H1 (cell line): ENCODE data around the gene GRK5. TPM values are rescaled to one million over a fixed set of nuclear protein-coding genes. Genes with fewer than 3 reads are reported as not detected.

ENCODE experiments used
- CTCF ChIA-PET: fragments of 300-600 bp; sonication (Branson Sonifier 250); formaldehyde crosslinking; loops from one replicate; lab custom pipeline; 2021; ENCODE audit not compliant: partially characterized antibody; lab: Charles Lee
- POLR2A ChIA-PET: fragments of 300-600 bp; sonication (Branson Sonifier 250); formaldehyde crosslinking; loops from one replicate; lab custom pipeline; 2021; ENCODE audit warnings: inconsistent platforms; ENCODE audit not compliant: partially characterized antibody; lab: Charles Lee
- DNase-seq, 2 experiments: peaks; one replicate each; pipeline versions ENCODE4 v3.0.0 to v3.0.0-alpha.2; 2010 to 2022; ENCODE audit warnings: low spot score in 2 of 2, low read depth in 1 of 2, mixed read lengths in 1 of 2
- FAIRE-seq: peaks from 2 replicates; lab custom pipeline; 2011; peaks lifted over from hg19 to GRCh38; lab: Jason Lieb, UNC
- H2AFZ ChIP-seq: 2 replicates; pipeline ENCODE4 v1.8.1; 2012; ENCODE audit warnings: low read length, inconsistent platforms
- H2AK5ac ChIP-seq: 2 replicates; pipeline ENCODE4 v1.6.1; 2013; ENCODE audit warnings: low read depth, low read length
- H2BK120ac ChIP-seq: replicated peaks from 2 replicates; pipeline ENCODE3; 2013; ENCODE audit warnings: low read depth, low read length, inconsistent platforms
- H2BK12ac ChIP-seq: 2 replicates; pipeline ENCODE4 v1.6.1; 2013; ENCODE audit warnings: low read depth, low read length
- H2BK15ac ChIP-seq: 2 replicates; pipeline ENCODE4 v1.6.1; 2013; ENCODE audit warnings: low read length
- H2BK20ac ChIP-seq: 2 replicates; pipeline ENCODE4 v1.6.1; 2013; ENCODE audit warnings: low read length
- H2BK5ac ChIP-seq: 2 replicates; pipeline ENCODE4 v1.6.1; 2013; ENCODE audit warnings: low read depth, low read length
- H3K14ac ChIP-seq: 2 replicates; pipeline ENCODE4 v1.6.1; 2013; ENCODE audit warnings: inconsistent platforms; ENCODE audit not compliant: insufficient read length
- H3K18ac ChIP-seq: 2 replicates; pipeline ENCODE4 v1.6.1; 2013; ENCODE audit warnings: low read length; ENCODE audit errors: extremely low read depth
- H3K23ac ChIP-seq: 2 replicates; pipeline ENCODE4 v1.6.1; 2013; ENCODE audit warnings: inconsistent platforms; ENCODE audit not compliant: insufficient read length
- H3K23me2 ChIP-seq: 2 replicates; pipeline ENCODE4 v1.6.1; 2013; ENCODE audit warnings: low read depth, low read length
- H3K27ac ChIP-seq: 2 replicates; pipeline ENCODE4 v1.6.1; 2011; ENCODE audit warnings: low read depth, low read length, inconsistent platforms
- H3K27me3 ChIP-seq, 4 experiments: replicated peaks in 1 of 4; 1 replicate in 1 of 4; 2 replicates in 3 of 4; pipeline versions ENCODE4 v1.6.1 to v1.8.1; 2011 to 2013; ENCODE audit warnings: low read length in 3 of 4, mild to moderate bottlenecking in 3 of 4, inconsistent platforms in 2 of 4, mixed read lengths in 2 of 4, moderate library complexity in 1 of 4; ENCODE audit not compliant: control insufficient read depth in 3 of 4, insufficient read depth in 3 of 4; ENCODE audit errors: extremely low read depth in 1 of 4
- H3K36me3 ChIP-seq, 4 experiments: 2 replicates each; pipeline versions ENCODE4 v1.6.1 to v1.8.1; 2011 to 2013; ENCODE audit warnings: mild to moderate bottlenecking in 4 of 4, low read length in 3 of 4, moderate library complexity in 2 of 4, control low read depth in 1 of 4, inconsistent platforms in 1 of 4; ENCODE audit not compliant: insufficient read depth in 4 of 4, control insufficient read depth in 2 of 4
- H3K4ac ChIP-seq: replicated peaks from 2 replicates; pipeline ENCODE3; 2013; ENCODE audit warnings: low read length, low read depth, mixed read lengths, inconsistent platforms; ENCODE audit not compliant: insufficient read length
- H3K4me1 ChIP-seq, 4 experiments: replicated peaks in 1 of 4; 1 replicate in 1 of 4; 2 replicates in 3 of 4; pipeline versions ENCODE4 v1.6.1 to v1.8.1; 2011 to 2013; ENCODE audit warnings: low read length in 3 of 4, inconsistent platforms in 2 of 4, mixed read lengths in 1 of 4; ENCODE audit not compliant: insufficient read depth in 4 of 4, control insufficient read depth in 3 of 4
- H3K4me2 ChIP-seq, 2 experiments: 2 replicates each; pipeline versions ENCODE4 v1.6.1 to v1.8.1; 2011 to 2013; ENCODE audit warnings: low read depth in 2 of 2, low read length in 2 of 2, control low read depth in 1 of 2, inconsistent platforms in 1 of 2, mild to moderate bottlenecking in 1 of 2; ENCODE audit not compliant: insufficient read depth in 1 of 2
- H3K4me3 ChIP-seq, 4 experiments: fragments of 200-600, 300-600 bp in 1 of 4; sonication (generic), shearing (Covaris generic), sonication (Bioruptor Twin) in 1 of 4; 2 replicates each; pipeline versions ENCODE4 v1.5.1 to v1.8.1; 2011 to 2016; ENCODE audit warnings: low read length in 4 of 4, low read depth in 3 of 4, control low read depth in 2 of 4, inconsistent platforms in 2 of 4, mild to moderate bottlenecking in 2 of 4, mixed read lengths in 1 of 4, moderate library complexity in 1 of 4; ENCODE audit not compliant: insufficient read depth in 2 of 4; ENCODE audit errors: extremely low read depth in 1 of 4
- H3K56ac ChIP-seq: replicated peaks from 2 replicates; pipeline ENCODE3; 2013; ENCODE audit warnings: low read depth, mild to moderate bottlenecking, mixed read lengths, low read length, inconsistent platforms; ENCODE audit not compliant: insufficient read length
- H3K79me1 ChIP-seq: 2 replicates; pipeline ENCODE4 v1.6.1; 2013; ENCODE audit warnings: low read depth, low read length, control low read depth
- H3K79me2 ChIP-seq, 2 experiments: 2 replicates each; pipeline versions ENCODE4 v1.6.1 to v1.8.1; 2012 to 2013; ENCODE audit warnings: low read length in 2 of 2, mild to moderate bottlenecking in 2 of 2, inconsistent platforms in 1 of 2; ENCODE audit not compliant: insufficient read depth in 2 of 2, control insufficient read depth in 1 of 2
- H3K9ac ChIP-seq, 4 experiments: replicated peaks in 1 of 4; 1 replicate in 1 of 4; 2 replicates in 3 of 4; pipeline versions ENCODE4 v1.6.1 to v1.8.1; 2011 to 2013; ENCODE audit warnings: low read depth in 3 of 4, low read length in 3 of 4, control low read depth in 2 of 4, mild to moderate bottlenecking in 2 of 4, moderate library complexity in 2 of 4, inconsistent platforms in 1 of 4; ENCODE audit errors: extremely low read depth in 1 of 4
- H3K9me3 ChIP-seq, 2 experiments: 2 replicates each; pipeline versions ENCODE4 v1.6.1 to v1.8.1; 2012 to 2013; ENCODE audit warnings: mild to moderate bottlenecking in 2 of 2, moderate library complexity in 2 of 2, control low read depth in 1 of 2, inconsistent platforms in 1 of 2, low read depth in 1 of 2, low read length in 1 of 2, mixed read lengths in 1 of 2; ENCODE audit not compliant: insufficient read depth in 2 of 2
- H4K20me1 ChIP-seq, 2 experiments: replicated peaks in 1 of 2; 2 replicates each; pipeline versions ENCODE3 to v1.8.1; 2011 to 2013; ENCODE audit warnings: inconsistent platforms in 2 of 2, low read length in 2 of 2, mild to moderate bottlenecking in 1 of 2; ENCODE audit not compliant: insufficient read depth in 2 of 2, control insufficient read depth in 1 of 2
- H4K5ac ChIP-seq: 2 replicates; pipeline ENCODE4 v1.6.1; 2013; ENCODE audit warnings: low read length, low read depth, mixed read lengths, inconsistent platforms; ENCODE audit not compliant: insufficient read length
- H4K8ac ChIP-seq: 2 replicates; pipeline ENCODE4 v1.8.0; 2013; ENCODE audit warnings: mild to moderate bottlenecking, moderate library complexity, low read length, inconsistent platforms; ENCODE audit not compliant: insufficient read depth; ENCODE audit errors: extremely low read depth
- H4K91ac ChIP-seq: replicated peaks from 2 replicates; pipeline ENCODE3; 2013; ENCODE audit warnings: low read length, mixed read lengths, inconsistent platforms; ENCODE audit not compliant: insufficient read length
- CBX5 ChIP-seq: fragments of 300-800, 300-1000 bp; sonication (generic); IDR thresholded peaks from 2 replicates; pipeline ENCODE4 v1.7.1; 2016; ENCODE audit warnings: antibody characterized with exemption, low read length, low read depth
- CEBPB ChIP-seq: IDR thresholded peaks from 2 replicates; pipeline ENCODE4 v1.6.1; 2012; ENCODE audit warnings: low read depth, low read length
- CHD1 ChIP-seq: IDR thresholded peaks from 2 replicates; pipeline ENCODE4 v1.6.1; 2012; ENCODE audit warnings: low read depth, low read length, improper control_type of control experiment
- E2F6 ChIP-seq: IDR thresholded peaks from 2 replicates; pipeline ENCODE4 v1.6.1; 2012; ENCODE audit warnings: inconsistent platforms
- KDM4A ChIP-seq: IDR thresholded peaks from one replicate; pipeline ENCODE4 v1.7.1; 2012; ENCODE audit warnings: low read depth, mild to moderate bottlenecking, moderate library complexity, low read length, inconsistent platforms; ENCODE audit not compliant: severe bottlenecking
- POLR2A ChIP-seq, 2 experiments: IDR thresholded peaks; 1 replicate in 1 of 2; 2 replicates in 1 of 2; pipeline ENCODE4 v1.6.1; 2011; ENCODE audit warnings: low read depth in 2 of 2, low read length in 2 of 2, mild to moderate bottlenecking in 2 of 2; ENCODE audit errors: control extremely low read depth in 1 of 2
- TCF12 ChIP-seq: IDR thresholded peaks from 2 replicates; pipeline ENCODE4 v1.6.1; 2011; ENCODE audit warnings: low read depth, mild to moderate bottlenecking, low read length
- WGBS, 2 experiments: shearing (Covaris generic) in 1 of 2; methylation state at CpG; one replicate each; pipeline versions ENCODE4 v1.1.6 to v1.1.7; 2013 to 2015; ENCODE audit warnings: low lambda C conversion rate in 2 of 2, mixed read lengths in 2 of 2, inconsistent platforms in 1 of 2, low coverage in 1 of 2, missing lambda C conversion rate in 1 of 2; ENCODE audit not compliant: insufficient replicate concordance in 2 of 2, insufficient coverage in 1 of 2, insufficient read length in 1 of 2; ENCODE audit errors: extremely low coverage in 1 of 2, missing lambda C conversion rate in 1 of 2; 5-methylcytosine and 5-hydroxymethylcytosine counted together
- polyA plus RNA-seq, 7 experiments: library from polyadenylated mRNA; depleted of rRNA in 3 of 7; stranded (reverse) in 5 of 7; unstranded in 2 of 7; fragments of >200 nt in 5 of 7; fragments of 200-250 nt in 2 of 7; gene quantifications; 1 replicate in 5 of 7; 2 replicates in 1 of 7; 4 replicates in 1 of 7; pipeline versions ENCODE4 v1.2.1 to v1.2.3, GENCODE V29; 2011 to 2013; ENCODE audit warnings: missing spikeins in 2 of 7, mixed read lengths in 2 of 7
- total RNA-seq: library from RNA; stranded (reverse); fragmentation: NEBNext Ultra II Directional; extraction: Animal tissue kit (Norgen Biotek cat#: 25700); gene quantifications from 2 replicates; pipeline ENCODE4 v1.2.1, GENCODE V29; 2021

GRK5 gene
- total and polyA plus RNA-seq, 2 of the 8 experiments (the other 6 are each of a cell fraction or from before 2014, with no cell fraction given) = 0.54 to 2.5 TPM

GRCh38 chr10:119407254-119407777 is 199.9 kb downstream of the GRK5 start:
- H2BK5ac ChIP-seq = no peak overlapping the region
- CTCF ChIA-PET = interaction anchor here (0.9 to 3.8 kb wide), 8 partner anchors 9 to 208 kb away, joined by 3 to 14 read pairs (median 4); no protein-coding TSS in a partner anchor
- TF ChIP-seq KDM4A = no peak
- TF ChIP-seq E2F6 = no peak
- no peak for TF ChIP-seq CHD1
- no peak for TF ChIP-seq POLR2A (IDR thresholded peaks at IDR 0.05; ENCODE audit: control extremely low read depth in 1 of 2, low read depth in 2 of 2, low read length in 2 of 2)
- TF ChIP-seq CBX5 = no peak
- no peak for TF ChIP-seq CEBPB
- no peak for TF ChIP-seq TCF12
- TF ChIP-seq, all 59 proteins: peak for 0

More at GRCh38 chr10:119407254-119407777, 199.9 kb downstream of the GRK5 start:
- Histone ChIP-seq H2BK120ac (no peak overlapping the region), H2AFZ (no peak overlapping the region), H3K14ac (no peak overlapping the region), H3K23me2 (no peaks in the 10 kb centered on the region), H3K4me1 (no peaks in the 10 kb centered on the region), H4K91ac (no peak overlapping the region), H3K4me3 (no peak overlapping the region), H3K27me3 (no peaks in the 10 kb centered on the region), H3K27ac (no peak overlapping the region), H4K8ac (no peak overlapping the region), H2BK15ac (no peak overlapping the region), H3K4ac (no peak overlapping the region), H2BK12ac (no peak overlapping the region), H3K79me2 (no peaks in the 10 kb centered on the region), H3K23ac (no peak overlapping the region), H3K4me2 (no peak overlapping the region), H3K36me3 (no peaks in the 10 kb centered on the region; a peak in 2 of 8 replicates), H4K20me1 (no peaks in the 10 kb centered on the region), H4K5ac (no peak overlapping the region), H2BK20ac (no peak overlapping the region), H3K9me3 (no peaks in the 10 kb centered on the region), H2AK5ac (no peak overlapping the region), H3K18ac (no peak overlapping the region), H3K56ac (no peak overlapping the region), H3K9ac (no peak overlapping the region), H3K79me1 (no peaks in the 10 kb centered on the region)
- FAIRE-seq = no peak
- DNase-seq = no peak
- WGBS, 2 experiments = 92% methylated on average over 5 of the region's 5 CpGs; no CpG with 5 or more reads in 1 of the 2 experiments
- POLR2A ChIA-PET = interaction anchor here (0.7 kb wide), 1 partner anchor 9 kb away, joined by 5 read pairs; no protein-coding TSS in a partner anchor
